GM23338 (cell line): Measurements from ENCODE around the gene LAT. TPM values are rescaled to one million over a fixed set of nuclear protein-coding genes. Genes with fewer than 3 reads are reported as not detected.

Experiments
- ATAC-seq: fragments of 200-7000 bp; cut with Tn5 transposase; 3 replicates; pipeline ENCODE4 v1.9.1; 2020
- DNase-seq: peaks from one replicate; pipeline ENCODE4 v3.0.0-alpha.2; 2015; ENCODE audit warnings: low spot score
- H2AFZ ChIP-seq: fragments of 200-600 bp; sonication (generic); 2 replicates; pipeline ENCODE4 v1.8.0; 2016; ENCODE audit warnings: antibody characterized with exemption, mild to moderate bottlenecking, moderate library complexity
- H3F3A ChIP-seq: fragments of 200-600 bp; sonication (generic); replicated peaks from 2 replicates; pipeline ENCODE4 v1.8.0; 2017; ENCODE audit warnings: antibody characterized with exemption, mixed run types, low read depth
- H3K27ac ChIP-seq: fragments of 200-600 bp; sonication (generic); 2 replicates; pipeline ENCODE4 v1.6.1; 2016; ENCODE audit warnings: low read depth
- H3K27me3 ChIP-seq: fragments of 200-600 bp; sonication (generic); 2 replicates; pipeline ENCODE4 v1.8.0; 2016; ENCODE audit warnings: mild to moderate bottlenecking, mixed run types, moderate library complexity; ENCODE audit not compliant: insufficient read depth
- H3K36me3 ChIP-seq: fragments of 200-600 bp; sonication (generic); 2 replicates; pipeline ENCODE4 v1.8.0; 2016; ENCODE audit warnings: mild to moderate bottlenecking; ENCODE audit not compliant: insufficient read depth
- H3K4me1 ChIP-seq: fragments of 200-600 bp; sonication (generic); 2 replicates; pipeline ENCODE4 v1.8.0; 2016; ENCODE audit warnings: mild to moderate bottlenecking, moderate library complexity; ENCODE audit not compliant: insufficient read depth
- H3K4me2 ChIP-seq: fragments of 200-600 bp; sonication (generic); 2 replicates; pipeline ENCODE4 v1.7.1; 2017; ENCODE audit warnings: mixed run types
- H3K4me3 ChIP-seq: fragments of 200-600 bp; sonication (generic); 2 replicates; pipeline ENCODE4 v1.6.1; 2016; ENCODE audit warnings: mixed run types
- H3K79me2 ChIP-seq: fragments of 200-600 bp; sonication (generic); replicated peaks from 2 replicates; pipeline ENCODE4 v1.8.0; 2017; ENCODE audit warnings: mild to moderate bottlenecking; ENCODE audit not compliant: insufficient read depth
- H3K9me2 ChIP-seq: fragments of 200-600 bp; sonication (generic); 2 replicates; pipeline ENCODE4 v1.8.0; 2017; ENCODE audit not compliant: insufficient read depth
- H4K20me1 ChIP-seq: fragments of 200-600 bp; sonication (generic); replicated peaks from 2 replicates; pipeline ENCODE4 v1.8.0; 2017; ENCODE audit warnings: mild to moderate bottlenecking; ENCODE audit not compliant: insufficient read depth
- H3K27ac Mint-ChIP-seq: 2 replicates; pipeline ENCODE4 v1.8.0; 2020; ENCODE audit warnings: inconsistent platforms, mild to moderate bottlenecking, moderate library complexity, mixed read lengths
- H3K27me3 Mint-ChIP-seq: 3 replicates; pipeline ENCODE4 v1.8.0; 2022; ENCODE audit warnings: low read depth, mild to moderate bottlenecking, moderate library complexity, mixed read lengths, inconsistent platforms; ENCODE audit not compliant: insufficient read depth, poor library complexity
- H3K36me3 Mint-ChIP-seq: 3 replicates; pipeline ENCODE4 v1.8.0; 2021; ENCODE audit warnings: low read depth, mild to moderate bottlenecking, inconsistent platforms, moderate library complexity, mixed read lengths
- H3K4me1 Mint-ChIP-seq: 3 replicates; pipeline ENCODE4 v1.8.0; 2020; ENCODE audit warnings: mild to moderate bottlenecking, inconsistent platforms, mixed read lengths
- H3K4me3 Mint-ChIP-seq: 3 replicates; pipeline ENCODE4 v1.8.0; 2021; ENCODE audit warnings: moderate library complexity, mild to moderate bottlenecking, inconsistent platforms, mixed read lengths
- H3K9me3 Mint-ChIP-seq: 3 replicates; pipeline ENCODE4 v1.8.0; 2020; ENCODE audit warnings: moderate library complexity, mild to moderate bottlenecking, inconsistent platforms, mixed read lengths
- CREB1 ChIP-seq: fragments of 250-450 bp; sonication (Bioruptor Pico); IDR thresholded peaks from 2 replicates; pipeline ENCODE4 v1.5.0; 2020; ENCODE audit warnings: low read depth, mild to moderate bottlenecking, moderate library complexity
- EZH2 ChIP-seq: fragments of 200-600 bp; sonication (generic); IDR thresholded peaks from one replicate; pipeline ENCODE4 v1.8.0; 2017; ENCODE audit warnings: antibody characterized with exemption, mild to moderate bottlenecking, low read depth; ENCODE audit not compliant: unreplicated experiment
- JUNB ChIP-seq: IDR thresholded peaks from one replicate; pipeline ENCODE4 v1.6.1; 2016; ENCODE audit warnings: antibody characterized with exemption; ENCODE audit not compliant: unreplicated experiment
- NANOG ChIP-seq: IDR thresholded peaks from 2 replicates; pipeline ENCODE4 v1.6.1; 2016; ENCODE audit warnings: antibody characterized with exemption, borderline replicate concordance
- POLR2AphosphoS5 ChIP-seq: IDR thresholded peaks from 2 replicates; pipeline ENCODE4 v1.6.1; 2016; ENCODE audit warnings: antibody characterized with exemption, low read depth
- STAT1 ChIP-seq: IDR thresholded peaks from one replicate; pipeline ENCODE4 v1.6.1; 2016; ENCODE audit warnings: antibody characterized with exemption; ENCODE audit not compliant: unreplicated experiment
- ZNF114 ChIP-seq: fragments of 250-450 bp; sonication (Bioruptor Pico); IDR thresholded peaks from 2 replicates; pipeline ENCODE4 v1.5.0; 2020; ENCODE audit warnings: mild to moderate bottlenecking, moderate library complexity
- ZNF331 ChIP-seq: fragments of 250-450 bp; sonication (Bioruptor Pico); IDR thresholded peaks from 2 replicates; pipeline ENCODE4 v1.5.0; 2020; ENCODE audit warnings: low read depth, mild to moderate bottlenecking, moderate library complexity
- polyA plus RNA-seq: library from polyadenylated mRNA; unstranded; fragments of >200 nt; fragmentation: Nextera tagmentation; extraction: Ambion mirVana; gene quantifications from 2 replicates; pipeline ENCODE4 v1.2.1, GENCODE V29; 2016
- total RNA-seq: library from RNA; depleted of rRNA; stranded (reverse); fragments of >200 nt; shearing (Covaris generic); gene quantifications from 2 replicates; pipeline ENCODE4 v1.2.3, GENCODE V29; 2014
- TF ChIP-seq, protein P1 (sequence below): IDR thresholded peaks from one replicate; pipeline ENCODE4 v1.6.1; 2018; ENCODE audit warnings: antibody characterized with exemption; ENCODE audit not compliant: unreplicated experiment
- TF ChIP-seq, protein P2 (sequence below), 2 experiments: fragments of 200-600 bp in 1 of 2; sonication (generic) in 1 of 2; conservative IDR thresholded peaks; 2 replicates each; pipeline versions ENCODE4 v1.5.1 to v1.6.1; 2016 to 2017; ENCODE audit warnings: antibody characterized with exemption in 2 of 2, low read depth in 2 of 2, mild to moderate bottlenecking in 2 of 2, moderate library complexity in 1 of 2
- TF ChIP-seq, protein P3 (sequence below): fragments of 250-450 bp; sonication (Bioruptor Pico); IDR thresholded peaks from 2 replicates; pipeline ENCODE4 v1.5.0; 2020; ENCODE audit warnings: mild to moderate bottlenecking, moderate library complexity
- TF ChIP-seq, protein P4 (sequence below): IDR thresholded peaks from 2 replicates; pipeline ENCODE4 v1.6.1; 2016; ENCODE audit warnings: antibody characterized with exemption

LAT gene
- total and polyA plus RNA-seq, 2 experiments from 2014 or later = 2.2 to 2.4 TPM

DNA sequence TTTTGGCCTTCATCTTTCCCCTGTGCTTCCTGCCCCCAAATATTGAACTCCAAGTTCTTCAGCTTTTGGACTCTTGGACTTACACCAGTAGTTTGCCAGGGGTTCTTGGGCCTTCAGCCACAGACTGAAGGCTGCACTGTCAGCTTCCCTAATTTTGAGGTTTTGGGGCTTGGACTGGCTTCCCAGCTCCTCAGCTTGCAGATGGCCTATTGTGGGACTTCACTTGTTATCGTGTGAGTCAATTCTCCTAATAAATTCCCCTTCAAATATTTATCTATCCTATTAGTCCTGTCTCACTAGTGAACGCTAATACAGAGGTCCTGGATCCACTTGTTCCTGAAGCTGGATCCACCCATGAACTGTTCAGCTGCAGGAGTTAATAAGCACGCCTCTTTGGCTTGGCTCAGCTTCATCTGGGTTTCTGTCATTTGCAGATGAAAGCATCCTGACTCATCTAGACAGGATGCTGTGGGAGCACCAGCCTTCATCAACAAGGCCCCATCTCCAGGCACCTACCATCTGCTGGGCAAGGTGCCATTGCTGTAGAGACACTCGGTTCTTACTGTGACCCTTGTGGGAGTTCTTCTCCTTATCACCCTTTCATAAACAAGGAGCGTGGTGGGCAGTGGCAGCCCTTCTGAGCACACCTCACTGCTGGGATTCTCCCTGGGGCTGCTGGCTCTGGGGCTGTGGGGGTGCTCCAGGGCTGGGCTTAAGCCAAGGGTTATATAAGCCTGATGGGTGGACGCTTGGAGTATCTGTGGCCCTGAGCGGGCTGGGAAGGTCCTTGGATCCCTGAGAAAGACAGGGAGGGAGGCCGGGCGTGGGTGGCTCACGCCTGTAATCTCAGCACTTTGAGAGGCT, 23.1 kb downstream of the LAT start:
- Histone ChIP-seq H3K79me2 (no peaks in the 10 kb centered on the region), H3F3A (no peaks in the 10 kb centered on the region), H3K36me3 (no peaks in the 10 kb centered on the region), H3K9me2 (peaks cover 4% of the 10 kb centered on the region; the same call in 1 of the 2 replicates), H3K4me1 (no peaks in the 10 kb centered on the region), H4K20me1 (no peaks in the 10 kb centered on the region), H3K4me2 (no peak overlapping the region), H2AFZ (no peak overlapping the region), H3K27me3 (no peaks in the 10 kb centered on the region), H3K27ac (no peak overlapping the region), H3K4me3 (no peak overlapping the region)
- H3K27ac Mint-ChIP-seq = no peak overlapping the region
- peaks cover 4% of the 10 kb centered on the region; the same call in 2 of the 3 replicates for H3K4me1 Mint-ChIP-seq
- DNase-seq (no peak), ATAC-seq (no peak)
- H3K4me3 Mint-ChIP-seq = no peak overlapping the region
- H3K36me3 Mint-ChIP-seq = no peaks in the 10 kb centered on the region
- H3K9me3 Mint-ChIP-seq = no peaks in the 10 kb centered on the region
- no peaks in the 10 kb centered on the region for H3K27me3 Mint-ChIP-seq
- TF ChIP-seq, protein P1, sequence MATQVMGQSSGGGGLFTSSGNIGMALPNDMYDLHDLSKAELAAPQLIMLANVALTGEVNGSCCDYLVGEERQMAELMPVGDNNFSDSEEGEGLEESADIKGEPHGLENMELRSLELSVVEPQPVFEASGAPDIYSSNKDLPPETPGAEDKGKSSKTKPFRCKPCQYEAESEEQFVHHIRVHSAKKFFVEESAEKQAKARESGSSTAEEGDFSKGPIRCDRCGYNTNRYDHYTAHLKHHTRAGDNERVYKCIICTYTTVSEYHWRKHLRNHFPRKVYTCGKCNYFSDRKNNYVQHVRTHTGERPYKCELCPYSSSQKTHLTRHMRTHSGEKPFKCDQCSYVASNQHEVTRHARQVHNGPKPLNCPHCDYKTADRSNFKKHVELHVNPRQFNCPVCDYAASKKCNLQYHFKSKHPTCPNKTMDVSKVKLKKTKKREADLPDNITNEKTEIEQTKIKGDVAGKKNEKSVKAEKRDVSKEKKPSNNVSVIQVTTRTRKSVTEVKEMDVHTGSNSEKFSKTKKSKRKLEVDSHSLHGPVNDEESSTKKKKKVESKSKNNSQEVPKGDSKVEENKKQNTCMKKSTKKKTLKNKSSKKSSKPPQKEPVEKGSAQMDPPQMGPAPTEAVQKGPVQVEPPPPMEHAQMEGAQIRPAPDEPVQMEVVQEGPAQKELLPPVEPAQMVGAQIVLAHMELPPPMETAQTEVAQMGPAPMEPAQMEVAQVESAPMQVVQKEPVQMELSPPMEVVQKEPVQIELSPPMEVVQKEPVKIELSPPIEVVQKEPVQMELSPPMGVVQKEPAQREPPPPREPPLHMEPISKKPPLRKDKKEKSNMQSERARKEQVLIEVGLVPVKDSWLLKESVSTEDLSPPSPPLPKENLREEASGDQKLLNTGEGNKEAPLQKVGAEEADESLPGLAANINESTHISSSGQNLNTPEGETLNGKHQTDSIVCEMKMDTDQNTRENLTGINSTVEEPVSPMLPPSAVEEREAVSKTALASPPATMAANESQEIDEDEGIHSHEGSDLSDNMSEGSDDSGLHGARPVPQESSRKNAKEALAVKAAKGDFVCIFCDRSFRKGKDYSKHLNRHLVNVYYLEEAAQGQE = no peak
- no peak for TF ChIP-seq POLR2AphosphoS5
- TF ChIP-seq, protein P2, sequence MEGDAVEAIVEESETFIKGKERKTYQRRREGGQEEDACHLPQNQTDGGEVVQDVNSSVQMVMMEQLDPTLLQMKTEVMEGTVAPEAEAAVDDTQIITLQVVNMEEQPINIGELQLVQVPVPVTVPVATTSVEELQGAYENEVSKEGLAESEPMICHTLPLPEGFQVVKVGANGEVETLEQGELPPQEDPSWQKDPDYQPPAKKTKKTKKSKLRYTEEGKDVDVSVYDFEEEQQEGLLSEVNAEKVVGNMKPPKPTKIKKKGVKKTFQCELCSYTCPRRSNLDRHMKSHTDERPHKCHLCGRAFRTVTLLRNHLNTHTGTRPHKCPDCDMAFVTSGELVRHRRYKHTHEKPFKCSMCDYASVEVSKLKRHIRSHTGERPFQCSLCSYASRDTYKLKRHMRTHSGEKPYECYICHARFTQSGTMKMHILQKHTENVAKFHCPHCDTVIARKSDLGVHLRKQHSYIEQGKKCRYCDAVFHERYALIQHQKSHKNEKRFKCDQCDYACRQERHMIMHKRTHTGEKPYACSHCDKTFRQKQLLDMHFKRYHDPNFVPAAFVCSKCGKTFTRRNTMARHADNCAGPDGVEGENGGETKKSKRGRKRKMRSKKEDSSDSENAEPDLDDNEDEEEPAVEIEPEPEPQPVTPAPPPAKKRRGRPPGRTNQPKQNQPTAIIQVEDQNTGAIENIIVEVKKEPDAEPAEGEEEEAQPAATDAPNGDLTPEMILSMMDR (conservative IDR thresholded peaks at IDR 0.05; ENCODE audit: low read depth in 2 of 2) = no peak
- TF ChIP-seq ZNF331 (CRISPR knock-in tag) = no peak
- TF ChIP-seq EZH2 = no peak
- TF ChIP-seq NANOG = no peak
- TF ChIP-seq, protein P3, sequence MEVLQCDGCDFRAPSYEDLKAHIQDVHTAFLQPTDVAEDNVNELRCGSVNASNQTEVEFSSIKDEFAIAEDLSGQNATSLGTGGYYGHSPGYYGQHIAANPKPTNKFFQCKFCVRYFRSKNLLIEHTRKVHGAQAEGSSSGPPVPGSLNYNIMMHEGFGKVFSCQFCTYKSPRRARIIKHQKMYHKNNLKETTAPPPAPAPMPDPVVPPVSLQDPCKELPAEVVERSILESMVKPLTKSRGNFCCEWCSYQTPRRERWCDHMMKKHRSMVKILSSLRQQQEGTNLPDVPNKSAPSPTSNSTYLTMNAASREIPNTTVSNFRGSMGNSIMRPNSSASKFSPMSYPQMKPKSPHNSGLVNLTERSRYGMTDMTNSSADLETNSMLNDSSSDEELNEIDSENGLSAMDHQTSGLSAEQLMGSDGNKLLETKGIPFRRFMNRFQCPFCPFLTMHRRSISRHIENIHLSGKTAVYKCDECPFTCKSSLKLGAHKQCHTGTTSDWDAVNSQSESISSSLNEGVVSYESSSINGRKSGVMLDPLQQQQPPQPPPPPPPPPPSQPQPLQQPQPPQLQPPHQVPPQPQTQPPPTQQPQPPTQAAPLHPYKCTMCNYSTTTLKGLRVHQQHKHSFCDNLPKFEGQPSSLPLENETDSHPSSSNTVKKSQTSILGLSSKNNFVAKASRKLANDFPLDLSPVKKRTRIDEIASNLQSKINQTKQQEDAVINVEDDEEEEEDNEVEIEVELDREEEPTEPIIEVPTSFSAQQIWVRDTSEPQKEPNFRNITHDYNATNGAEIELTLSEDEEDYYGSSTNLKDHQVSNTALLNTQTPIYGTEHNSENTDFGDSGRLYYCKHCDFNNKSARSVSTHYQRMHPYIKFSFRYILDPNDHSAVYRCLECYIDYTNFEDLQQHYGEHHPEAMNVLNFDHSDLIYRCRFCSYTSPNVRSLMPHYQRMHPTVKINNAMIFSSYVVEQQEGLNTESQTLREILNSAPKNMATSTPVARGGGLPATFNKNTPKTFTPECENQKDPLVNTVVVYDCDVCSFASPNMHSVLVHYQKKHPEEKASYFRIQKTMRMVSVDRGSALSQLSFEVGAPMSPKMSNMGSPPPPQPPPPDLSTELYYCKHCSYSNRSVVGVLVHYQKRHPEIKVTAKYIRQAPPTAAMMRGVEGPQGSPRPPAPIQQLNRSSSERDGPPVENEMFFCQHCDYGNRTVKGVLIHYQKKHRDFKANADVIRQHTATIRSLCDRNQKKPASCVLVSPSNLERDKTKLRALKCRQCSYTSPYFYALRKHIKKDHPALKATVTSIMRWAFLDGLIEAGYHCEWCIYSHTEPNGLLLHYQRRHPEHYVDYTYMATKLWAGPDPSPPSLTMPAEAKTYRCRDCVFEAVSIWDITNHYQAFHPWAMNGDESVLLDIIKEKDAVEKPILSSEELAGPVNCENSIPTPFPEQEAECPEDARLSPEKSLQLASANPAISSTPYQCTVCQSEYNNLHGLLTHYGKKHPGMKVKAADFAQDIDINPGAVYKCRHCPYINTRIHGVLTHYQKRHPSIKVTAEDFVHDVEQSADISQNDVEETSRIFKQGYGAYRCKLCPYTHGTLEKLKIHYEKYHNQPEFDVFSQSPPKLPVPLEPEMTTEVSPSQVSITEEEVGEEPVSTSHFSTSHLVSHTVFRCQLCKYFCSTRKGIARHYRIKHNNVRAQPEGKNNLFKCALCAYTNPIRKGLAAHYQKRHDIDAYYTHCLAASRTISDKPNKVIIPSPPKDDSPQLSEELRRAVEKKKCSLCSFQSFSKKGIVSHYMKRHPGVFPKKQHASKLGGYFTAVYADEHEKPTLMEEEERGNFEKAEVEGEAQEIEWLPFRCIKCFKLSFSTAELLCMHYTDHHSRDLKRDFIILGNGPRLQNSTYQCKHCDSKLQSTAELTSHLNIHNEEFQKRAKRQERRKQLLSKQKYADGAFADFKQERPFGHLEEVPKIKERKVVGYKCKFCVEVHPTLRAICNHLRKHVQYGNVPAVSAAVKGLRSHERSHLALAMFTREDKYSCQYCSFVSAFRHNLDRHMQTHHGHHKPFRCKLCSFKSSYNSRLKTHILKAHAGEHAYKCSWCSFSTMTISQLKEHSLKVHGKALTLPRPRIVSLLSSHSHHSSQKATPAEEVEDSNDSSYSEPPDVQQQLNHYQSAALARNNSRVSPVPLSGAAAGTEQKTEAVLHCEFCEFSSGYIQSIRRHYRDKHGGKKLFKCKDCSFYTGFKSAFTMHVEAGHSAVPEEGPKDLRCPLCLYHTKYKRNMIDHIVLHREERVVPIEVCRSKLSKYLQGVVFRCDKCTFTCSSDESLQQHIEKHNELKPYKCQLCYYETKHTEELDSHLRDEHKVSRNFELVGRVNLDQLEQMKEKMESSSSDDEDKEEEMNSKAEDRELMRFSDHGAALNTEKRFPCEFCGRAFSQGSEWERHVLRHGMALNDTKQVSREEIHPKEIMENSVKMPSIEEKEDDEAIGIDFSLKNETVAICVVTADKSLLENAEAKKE (CRISPR knock-in tag) = no peak
- no peak for TF ChIP-seq CREB1 (CRISPR knock-in tag)
- TF ChIP-seq JUNB = no peak
- TF ChIP-seq ZNF114 (CRISPR knock-in tag) = no peak
- TF ChIP-seq STAT1 = no peak
- TF ChIP-seq, protein P4, sequence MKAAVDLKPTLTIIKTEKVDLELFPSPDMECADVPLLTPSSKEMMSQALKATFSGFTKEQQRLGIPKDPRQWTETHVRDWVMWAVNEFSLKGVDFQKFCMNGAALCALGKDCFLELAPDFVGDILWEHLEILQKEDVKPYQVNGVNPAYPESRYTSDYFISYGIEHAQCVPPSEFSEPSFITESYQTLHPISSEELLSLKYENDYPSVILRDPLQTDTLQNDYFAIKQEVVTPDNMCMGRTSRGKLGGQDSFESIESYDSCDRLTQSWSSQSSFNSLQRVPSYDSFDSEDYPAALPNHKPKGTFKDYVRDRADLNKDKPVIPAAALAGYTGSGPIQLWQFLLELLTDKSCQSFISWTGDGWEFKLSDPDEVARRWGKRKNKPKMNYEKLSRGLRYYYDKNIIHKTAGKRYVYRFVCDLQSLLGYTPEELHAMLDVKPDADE = no peak
